NCI-H1417 (cell line): Measurements from ENCODE around the gene ATP2C2.
A peak's percentile ranks its signal among the peaks of the same experiment; 100 is the strongest.

ENCODE experiments used
- DNase-seq, 3 experiments: peaks; one replicate each; lab custom pipeline; 2025; lab: John Stamatoyannopoulos, UW

Gene ATP2C2

DNA sequence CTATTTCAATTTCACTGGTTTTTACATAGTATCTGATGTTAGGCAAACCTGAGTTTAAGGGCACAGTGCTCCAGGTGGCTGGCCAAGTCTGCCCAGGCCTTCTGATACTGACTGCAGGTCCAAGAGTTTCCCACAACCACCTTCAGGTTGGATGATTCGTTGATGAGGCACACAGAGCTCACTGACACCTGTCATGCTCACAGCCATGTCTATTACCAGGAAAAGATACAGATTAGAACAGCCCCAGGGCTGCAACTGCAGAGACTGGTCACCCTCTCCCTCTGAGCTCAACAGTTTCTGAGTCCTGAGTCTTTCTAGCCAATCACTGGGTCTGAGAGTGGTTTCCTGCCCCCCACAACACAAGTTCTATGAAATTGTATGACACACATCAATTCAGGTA, 98.9 kb downstream of the ATP2C2 start:
- DNase-seq = no peak

DNA sequence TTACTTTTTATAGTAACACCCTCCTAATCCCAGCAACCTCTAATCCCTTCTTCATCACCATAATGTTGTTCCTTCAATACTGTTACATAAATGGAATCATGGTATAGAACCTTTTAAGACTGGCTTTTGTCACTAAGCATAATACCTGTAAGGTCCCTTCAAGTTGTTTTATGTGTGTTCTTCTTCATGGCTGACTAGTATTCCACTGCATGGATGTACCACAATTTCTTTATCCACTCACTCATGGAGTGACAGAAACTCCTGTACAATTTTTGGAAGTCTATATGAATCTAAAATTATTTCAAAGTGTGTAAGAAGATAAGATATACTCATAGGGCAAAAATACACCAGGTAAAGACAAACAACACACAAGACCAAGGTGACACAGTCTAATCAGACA, 99.4 kb downstream of the ATP2C2 start:
- no peak for DNase-seq

DNA sequence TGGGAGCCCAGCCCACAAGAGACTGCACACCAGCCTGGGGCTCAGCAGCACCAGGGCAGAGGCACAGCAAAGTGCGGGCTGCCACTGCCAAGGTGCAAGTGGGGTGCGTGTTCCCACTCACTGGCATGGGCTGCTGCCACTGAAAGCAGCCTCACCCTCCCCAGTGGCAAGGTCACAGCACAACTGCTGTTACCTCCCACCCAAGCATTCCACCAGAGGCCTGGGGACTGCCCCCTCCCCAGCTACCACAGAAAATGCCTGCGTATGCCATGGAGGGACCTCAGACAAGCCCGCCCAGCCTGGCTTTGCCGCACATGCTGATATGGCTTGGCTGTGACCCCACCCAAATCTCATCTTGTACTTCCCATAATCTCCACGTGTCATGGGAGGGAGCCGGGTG, 103.0 kb downstream of the ATP2C2 start:
- no peak for DNase-seq

DNA sequence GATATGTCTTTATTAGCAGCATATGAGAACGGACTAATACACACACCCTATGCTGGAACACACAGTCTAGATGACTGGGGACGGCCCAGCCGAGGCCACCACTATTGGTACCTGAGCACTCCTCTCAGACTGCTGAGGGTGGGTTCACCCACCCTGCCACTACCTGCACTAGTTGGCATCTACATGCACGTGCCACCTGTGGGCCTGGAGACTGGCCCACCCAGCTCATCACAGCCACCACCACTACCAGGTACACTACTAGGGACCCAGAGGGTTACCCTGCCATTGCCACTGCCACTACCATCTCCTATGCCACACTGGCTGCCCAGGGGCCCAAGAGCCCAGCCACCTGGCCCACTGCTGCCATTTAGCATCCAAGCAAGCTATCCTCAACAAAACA, 103.6 kb downstream of the ATP2C2 start:
- no peak for DNase-seq

DNA sequence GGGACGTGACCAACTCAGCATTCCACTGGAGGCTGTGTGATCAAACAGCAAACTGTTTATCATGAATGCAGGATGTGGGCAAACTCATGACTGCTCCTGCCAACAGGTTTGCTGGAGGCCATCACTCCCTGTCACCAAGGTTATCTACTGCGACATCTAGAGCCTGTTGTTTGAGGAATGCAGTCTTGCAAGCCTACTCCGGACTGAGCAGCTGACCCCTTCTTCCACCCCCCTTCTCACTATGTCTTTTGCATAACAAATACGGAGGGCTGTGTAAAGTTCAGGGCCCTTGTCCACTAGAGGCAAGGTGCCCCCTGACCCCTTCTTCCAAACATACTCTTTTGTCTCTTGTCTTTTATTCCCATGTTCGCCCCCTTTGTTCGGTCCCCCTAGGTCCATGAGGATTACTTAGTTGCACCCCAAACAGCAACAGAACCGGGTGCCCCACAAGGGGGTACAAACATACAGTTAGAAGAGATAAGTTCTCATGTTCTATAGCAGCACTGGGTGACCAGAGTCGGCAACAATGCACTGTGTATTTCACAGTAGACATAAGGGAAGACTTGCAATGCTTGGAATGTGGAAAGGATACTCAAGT, 107.4 kb downstream of the ATP2C2 start:
- DNase-seq = no peak

DNA sequence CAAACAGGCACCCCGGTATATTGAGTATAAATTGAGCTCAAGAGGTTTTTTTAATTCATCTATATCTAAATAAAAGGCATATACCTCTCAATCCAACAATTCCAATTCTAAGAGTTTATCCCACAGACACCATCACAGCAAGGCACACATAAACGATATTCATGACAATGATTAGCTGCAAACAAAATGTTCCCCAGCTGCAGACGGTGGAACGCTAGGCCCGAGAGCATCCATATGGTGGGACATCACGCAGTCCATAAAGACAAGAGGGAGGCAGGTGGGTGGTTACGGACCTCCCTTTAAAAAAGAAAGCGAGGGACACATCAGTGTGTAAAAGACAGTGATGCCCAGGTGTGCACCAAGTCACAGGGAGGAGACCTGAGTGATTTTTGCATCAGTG, 108.1 kb downstream of the ATP2C2 start:
- DNase-seq = no peak

DNA sequence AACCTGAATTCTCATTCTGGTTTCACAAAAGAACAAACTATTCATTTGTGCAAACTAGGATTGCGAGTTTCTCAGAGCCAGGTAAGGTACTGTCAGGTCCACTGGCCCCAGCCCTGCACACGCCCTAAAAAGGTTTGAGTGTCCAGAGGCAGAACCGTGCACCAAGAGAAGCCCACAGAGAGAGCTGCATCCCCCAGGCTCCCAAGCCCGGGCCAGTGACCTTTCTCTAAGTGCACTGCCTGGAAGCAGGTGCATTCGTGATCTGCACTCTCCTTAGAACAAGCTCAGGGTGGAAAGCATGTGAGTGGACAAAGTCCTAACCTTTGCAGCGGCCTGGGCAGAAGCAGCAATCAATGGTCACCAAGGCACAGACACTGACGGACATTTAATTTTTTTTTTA, 109.3 kb downstream of the ATP2C2 start:
- no peak for DNase-seq

DNA sequence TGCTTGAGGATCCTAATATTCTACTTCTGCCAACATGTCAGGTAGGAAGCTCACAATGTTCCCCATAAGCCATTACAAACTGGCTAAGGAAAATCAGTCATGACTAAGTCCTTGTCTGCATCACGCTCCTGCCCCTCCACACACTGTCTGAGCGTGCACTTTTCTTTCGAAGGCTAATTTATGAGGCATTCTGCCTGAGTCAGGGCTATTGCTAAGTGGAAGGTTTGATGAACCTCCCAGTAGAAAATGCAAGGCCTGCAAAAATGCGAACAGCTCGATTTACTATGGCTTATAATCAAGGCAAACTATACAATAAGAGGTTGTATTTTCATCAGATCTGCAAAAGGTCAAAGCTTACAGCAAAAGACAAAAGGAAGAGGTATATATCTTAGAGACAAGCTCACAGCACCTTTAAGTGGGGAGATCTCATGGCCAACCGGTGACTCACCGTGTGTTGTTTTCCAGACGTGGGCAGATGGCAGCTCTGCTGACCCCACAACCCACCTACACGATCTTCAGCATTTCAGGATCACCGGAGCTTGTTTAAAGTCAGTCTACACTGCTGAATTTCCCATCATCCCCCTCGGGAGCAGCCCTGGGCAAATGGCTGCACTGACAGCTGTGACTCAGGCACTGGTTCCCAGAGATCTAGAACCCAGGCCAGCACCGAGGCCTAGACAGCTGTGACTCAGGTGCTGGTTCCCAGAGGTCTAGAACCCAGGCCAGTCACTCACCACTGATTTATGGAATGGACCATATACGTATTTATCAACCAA, 110.0 kb downstream of the ATP2C2 start:
- DNase-seq = no peak

DNA sequence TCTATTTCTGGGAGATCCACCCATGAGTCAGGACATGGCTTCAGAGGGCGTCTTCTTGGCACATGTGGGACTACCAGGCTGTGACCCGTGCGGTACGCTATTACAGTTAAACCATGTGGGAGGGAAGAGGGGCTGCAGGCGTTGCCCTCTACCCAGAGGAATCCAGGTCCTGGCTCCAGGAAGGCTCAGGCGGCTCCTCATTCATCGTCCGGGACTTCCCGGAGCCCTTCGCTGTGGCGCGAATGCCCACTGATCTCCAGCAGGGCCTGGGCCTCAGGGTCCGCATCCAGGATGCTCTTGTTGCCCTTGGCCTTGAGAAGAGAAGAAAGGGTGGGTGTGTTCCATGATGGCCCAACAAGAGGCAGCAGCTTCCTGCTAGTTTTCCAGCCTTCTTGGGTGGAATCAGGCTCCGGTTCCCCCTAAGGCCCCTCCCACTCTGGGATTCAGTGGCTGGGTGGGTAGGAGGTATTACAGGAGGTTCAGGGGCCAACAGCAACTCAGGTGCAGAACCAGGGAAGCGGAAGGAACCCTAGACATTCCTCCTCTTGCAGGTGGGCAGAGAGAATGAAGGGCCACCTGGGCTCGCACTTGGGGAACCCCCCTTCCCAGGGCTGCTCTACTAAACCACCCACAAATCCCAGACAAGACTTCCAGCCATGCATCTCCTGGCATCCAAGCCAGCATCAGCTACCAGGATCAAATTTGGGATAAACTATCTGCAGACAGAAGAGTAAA, 111.5 kb downstream of the ATP2C2 start:
- DNase-seq = no peak

DNA sequence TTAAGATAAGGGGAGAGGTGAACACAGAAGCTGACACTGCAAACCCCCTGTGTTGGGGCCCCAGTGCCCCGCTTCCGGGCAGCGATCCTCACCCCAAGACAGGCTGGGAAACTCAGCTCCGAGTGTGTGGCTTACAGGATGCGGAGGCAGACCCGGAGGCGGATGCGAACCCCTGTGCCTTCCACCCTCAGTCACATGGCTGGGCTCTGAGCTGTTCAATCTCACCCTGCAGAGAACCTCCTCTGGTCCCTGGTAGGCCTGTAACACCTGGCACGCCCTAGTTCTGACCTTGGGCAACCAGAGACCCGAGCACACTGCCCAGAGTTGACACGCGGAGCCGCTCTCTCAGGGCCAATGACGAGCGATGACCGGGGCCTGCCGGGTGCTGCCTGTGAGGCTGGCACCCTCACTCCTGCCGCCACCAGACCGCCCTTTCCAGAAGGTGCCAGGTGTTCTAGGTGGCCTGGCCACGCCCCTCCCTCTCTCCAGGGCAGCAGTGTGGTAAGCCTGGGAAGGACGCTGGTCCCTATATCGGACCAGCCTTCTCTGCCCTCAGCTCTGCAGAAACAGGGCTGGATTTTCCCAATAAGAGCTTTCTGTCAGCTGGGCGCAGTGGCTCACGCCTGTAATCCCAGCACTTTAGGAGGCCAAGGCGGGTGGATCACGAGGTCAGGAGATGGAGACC, 112.9 kb downstream of the ATP2C2 start:
- no peak for DNase-seq

DNA sequence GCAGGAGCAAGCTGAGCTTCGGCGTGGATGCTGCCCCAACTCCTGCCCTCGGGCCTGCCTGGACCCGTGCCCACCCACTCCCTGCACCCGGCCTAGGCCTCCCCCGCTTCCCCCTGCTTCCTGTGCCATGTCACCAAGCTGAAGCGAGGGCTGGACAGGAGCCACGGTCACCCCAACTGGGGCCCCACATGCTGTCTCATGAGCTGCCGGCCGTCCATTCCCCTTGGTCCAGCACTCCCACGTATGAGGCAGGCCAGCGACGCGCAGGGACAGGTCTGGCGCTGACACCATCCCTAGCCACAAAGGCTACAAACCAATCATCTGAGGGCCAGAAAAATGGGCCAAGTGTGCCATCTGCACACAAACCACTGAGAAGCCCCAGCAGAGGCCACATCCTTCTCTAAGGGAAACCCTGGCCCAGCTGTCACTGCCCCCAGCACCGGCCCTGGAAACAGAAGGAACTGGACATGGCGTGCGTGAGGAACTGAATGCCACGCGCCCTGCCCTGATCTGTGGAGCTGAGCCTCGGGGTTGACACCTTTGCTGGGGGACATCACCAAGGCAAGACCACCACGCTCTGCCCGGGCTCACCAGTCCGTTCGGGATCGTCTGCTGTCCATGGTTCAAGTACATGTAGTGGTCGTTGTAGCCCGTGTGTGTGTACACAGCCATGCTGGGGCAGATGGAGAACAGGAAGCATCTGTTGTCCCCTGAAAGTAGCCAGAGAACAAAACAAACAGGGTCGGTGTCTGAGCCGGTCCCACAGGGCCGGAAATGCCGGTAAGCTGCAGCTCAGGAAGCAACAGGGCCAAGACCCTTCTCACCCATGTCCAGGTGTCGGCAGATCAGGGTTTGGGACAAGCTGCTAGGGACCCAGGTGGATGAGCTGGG, 113.9 kb downstream of the ATP2C2 start:
- DNase-seq = no peak

DNA sequence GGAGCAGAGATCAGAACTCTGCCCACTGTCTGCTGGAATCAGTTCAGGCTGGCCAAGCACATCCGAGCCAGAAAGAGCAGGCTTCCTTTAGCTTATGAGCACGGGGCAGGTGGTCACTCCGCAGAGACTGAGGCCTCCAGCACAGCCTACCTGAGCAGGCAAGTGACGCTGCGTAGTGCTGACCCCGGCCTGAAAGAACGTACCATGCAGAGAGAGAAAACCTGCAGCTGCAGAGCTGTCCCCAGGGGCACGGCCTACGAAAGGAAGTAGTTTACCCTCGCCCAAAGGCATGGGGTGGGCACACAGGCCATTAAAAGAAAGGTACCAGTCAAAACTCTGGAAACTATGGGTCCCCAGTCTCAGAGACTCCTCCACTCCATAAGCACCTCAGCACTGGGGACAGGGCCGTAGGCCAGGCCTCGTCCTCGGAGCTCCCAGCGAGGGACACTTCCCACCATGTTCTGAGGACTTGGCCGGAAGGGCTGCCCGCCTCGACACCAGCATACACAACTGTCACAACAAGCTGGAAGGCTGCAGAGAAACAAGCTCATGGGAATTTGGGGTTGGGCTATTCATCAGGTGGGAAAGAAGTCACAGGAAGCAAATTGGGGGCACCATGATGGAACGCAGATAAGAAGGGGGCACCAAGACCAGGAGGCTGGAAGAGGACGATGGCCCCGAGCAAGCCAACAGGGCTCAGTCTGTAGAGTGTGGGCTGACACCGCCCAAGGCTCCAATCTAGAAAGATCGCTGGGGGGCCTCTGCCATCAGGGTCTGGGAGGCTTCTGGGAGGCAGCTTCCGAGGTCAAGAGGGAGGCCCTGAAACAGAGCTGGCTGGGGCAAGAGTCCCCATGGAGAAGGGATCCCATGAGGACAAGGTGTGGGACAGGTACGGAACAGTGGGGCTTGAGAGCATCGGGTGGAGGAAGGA, 114.9 kb downstream of the ATP2C2 start:
- DNase-seq = no peak

DNA sequence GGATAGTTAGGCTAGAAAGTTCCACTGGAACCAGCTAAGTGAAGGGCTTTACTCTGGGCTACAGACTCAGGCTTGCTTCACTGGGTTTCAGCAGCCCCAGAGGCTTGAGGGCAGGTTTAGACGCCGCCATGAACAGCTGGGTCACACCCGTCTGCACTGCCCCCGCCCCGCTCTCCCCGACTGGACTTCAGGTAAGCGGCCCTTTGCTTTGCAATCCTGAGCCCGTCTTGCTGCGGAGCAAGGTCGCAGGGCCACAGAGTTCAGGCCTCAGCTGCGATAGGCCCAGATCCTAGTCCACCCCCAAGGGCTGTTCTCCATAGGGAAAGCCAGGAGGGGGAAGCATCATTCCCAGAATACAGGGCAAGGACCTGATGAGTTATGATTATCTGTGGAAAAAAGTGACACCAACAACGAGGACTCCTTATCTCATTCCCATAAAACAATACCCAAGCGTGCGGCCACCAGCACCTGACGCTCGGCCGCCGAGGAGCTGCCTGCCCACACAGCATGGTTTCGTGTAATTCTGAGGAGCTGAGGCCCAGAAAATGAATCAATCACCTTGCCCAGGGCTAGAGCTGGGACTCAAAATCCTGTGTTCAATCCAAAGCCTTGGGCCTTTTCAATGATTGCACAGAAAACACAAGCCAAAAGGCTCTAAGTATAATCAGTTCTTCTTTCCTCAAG, 115.7 kb downstream of the ATP2C2 start:
- no peak for DNase-seq

DNA sequence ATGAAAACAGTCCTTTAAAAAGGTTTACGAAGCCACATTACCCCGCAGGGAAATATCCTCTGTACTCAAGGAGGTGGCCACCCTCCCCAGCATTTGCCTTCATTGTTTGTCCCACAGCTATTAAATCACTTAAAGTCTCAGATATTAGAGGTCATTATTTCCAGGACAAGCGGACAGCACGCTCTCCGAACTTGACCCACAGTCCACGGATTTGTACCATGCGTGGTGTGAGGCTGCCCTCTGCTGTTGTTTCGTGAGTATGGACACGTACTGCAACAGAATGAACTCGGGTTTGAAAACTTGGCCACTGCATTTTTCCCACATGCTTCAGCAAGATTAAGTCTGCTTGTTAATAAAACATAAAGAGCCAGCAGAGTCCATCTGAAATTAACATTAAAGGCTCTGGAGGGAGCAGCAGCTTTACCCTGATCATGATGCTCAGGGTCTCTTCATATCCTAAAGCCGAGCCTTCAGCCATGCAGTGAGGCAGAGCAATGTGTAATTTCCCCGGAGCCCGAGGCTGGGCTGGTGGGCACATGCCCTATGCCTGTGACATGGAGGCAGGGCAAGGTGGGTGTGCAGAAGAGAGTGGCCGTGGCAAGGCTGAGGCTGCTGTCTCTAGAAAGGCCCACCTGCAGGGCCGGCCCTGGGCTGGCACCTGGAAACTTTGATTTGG, 116.4 kb downstream of the ATP2C2 start:
- peak; percentile 21 to 73 (median 31) for DNase-seq

DNA sequence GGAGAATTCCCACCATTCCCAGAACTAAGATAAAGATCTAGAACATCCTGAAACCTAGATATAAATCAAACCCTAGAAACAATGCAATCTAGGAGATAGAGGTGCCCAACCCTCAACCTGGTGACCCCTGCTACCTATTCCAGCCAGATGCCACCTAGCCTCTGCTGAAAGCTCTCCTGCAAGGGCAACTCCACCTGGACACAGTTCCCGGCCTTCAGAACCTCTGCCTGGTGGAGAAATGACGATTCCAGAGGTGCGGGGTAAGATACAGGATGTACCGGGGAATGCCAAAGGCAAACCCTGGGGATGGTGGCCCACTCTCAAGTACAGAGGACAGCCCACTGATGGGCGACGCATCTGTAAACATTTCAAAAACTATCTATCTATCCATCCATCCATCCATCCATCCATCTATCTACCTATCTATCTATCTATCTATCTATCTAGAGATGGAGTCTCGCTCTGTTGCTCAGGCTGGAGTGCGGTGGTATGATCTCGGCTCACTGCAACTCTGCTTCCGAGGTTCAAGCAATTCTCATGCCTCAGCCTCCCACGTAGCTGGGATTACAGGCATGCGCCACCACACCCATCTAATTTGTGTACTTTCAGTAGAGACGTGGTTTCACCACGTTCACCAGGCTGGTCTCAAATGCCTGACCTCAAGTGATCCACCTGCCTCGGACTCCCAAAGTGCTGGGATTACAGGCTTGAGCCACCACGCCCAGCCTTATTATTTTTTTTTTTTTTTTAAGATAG, 117.1 kb downstream of the ATP2C2 start:
- DNase-seq = no peak

DNA sequence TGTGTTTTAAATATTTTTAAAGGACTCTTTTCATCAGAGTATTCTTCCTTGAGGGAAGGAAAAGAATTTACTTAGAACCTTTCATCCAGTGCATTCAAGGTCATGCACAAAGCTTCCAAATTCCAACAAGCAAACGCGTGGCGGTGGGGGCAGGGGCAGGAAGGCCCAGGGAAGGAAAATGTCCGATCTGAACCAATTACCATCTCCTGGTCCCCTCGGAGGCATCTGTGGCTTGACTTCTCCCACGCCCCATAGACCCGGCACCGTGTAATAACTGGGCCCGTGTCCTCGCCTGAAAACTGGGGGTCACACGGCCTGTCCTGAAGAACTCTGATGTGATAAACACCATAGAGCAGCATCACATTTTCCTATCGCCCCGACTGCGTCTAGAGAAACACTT, 117.8 kb downstream of the ATP2C2 start:
- no peak for DNase-seq

DNA sequence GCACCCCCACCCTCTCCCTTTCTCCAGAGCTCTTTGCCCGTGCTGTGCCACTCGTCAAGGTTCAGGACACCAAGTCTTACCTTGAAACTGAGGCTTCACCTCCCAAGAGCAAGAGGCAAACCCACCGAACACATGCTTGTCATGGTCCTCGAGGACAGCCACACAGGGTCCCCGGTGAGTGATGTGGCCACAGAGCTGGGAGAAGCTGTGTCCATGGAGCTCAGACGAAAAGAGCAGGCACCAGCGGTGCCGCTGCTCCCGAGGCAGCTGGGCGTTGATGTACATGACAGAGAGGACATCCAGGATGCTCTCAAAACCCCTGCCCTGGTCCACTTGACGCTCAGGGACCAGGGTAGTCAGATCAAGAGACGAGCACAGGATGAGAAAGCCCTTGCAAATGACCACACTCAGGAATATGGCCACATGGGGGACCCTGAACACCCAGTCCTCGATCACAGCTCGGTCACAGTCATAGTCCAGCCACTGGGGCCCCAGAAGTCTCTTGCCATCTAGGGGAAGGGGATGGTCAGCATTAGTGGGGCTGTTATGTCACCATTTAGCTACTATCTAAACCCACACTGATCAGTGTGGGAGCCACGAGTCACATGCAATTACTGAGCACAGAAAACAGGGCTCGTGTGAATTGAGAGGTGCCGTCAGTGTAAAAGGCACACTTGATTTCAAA, 118.4 kb downstream of the ATP2C2 start:
- DNase-seq = no peak

DNA sequence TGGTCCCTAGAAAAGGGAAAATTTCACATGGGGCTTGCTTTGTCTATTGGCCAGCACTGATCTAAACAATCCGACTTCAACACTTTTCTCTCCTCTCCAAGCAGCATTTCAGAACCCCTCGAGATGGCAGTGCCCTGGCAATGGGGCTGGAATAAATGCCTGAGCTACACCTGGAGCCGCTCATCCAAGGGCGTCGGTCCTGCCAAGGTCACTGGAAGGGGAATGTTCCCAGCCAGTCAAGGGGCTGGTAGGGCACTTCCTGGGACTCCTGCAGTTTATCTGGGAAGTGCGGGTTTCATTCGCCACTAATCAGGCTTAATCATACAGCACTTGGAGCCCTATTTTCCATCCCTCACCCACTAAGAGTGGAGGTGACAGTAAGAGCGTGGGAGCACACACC, 119.0 kb downstream of the ATP2C2 start:
- DNase-seq = no peak
